ENCODE results near the gene CNTNAP2. TPM values are rescaled to one million over a fixed set of nuclear protein-coding genes. Genes with fewer than 3 reads are reported as not detected.

The CNTNAP2 gene
- total and polyA plus RNA-seq, 4 donors: not detected

Small RNA genes within 50 kb of the gene (microRNA-seq; reads per million reads assigned to microRNA genes)
- gene MIR548F4: 0 reads per million in 2 donors

Measured in aorta (tissue), 4 donors.